Kidney (tissue), 14 donors: Measurements from ENCODE around the gene ZNF653. TPM values are rescaled to one million over a fixed set of nuclear protein-coding genes. Genes with fewer than 3 reads are reported as not detected.
A peak's percentile ranks its signal among the peaks of the same experiment; 100 is the strongest.

Experiments
- DNase-seq, 5 donors: peaks; one replicate each; pipeline ENCODE4 v3.0.0-alpha.2; 2013 to 2020
- FAIRE-seq: peaks from 2 replicates; lab custom pipeline; 2012; peaks lifted over from hg19 to GRCh38; lab: Jason Lieb, UNC
- H3K27ac ChIP-seq, 2 donors: one replicate each; pipeline ENCODE4 v1.7.0; 2013; ENCODE audit warnings: low read depth in 2 of 2, low read length in 2 of 2, inconsistent platforms in 1 of 2
- H3K27me3 ChIP-seq: one replicate; pipeline ENCODE4 v1.7.1; 2013; ENCODE audit warnings: low read length, inconsistent platforms; ENCODE audit not compliant: control insufficient read depth, insufficient read depth
- H3K36me3 ChIP-seq, 3 donors: one replicate each; pipeline versions ENCODE4 v1.7.0 to v1.7.1; 2013; ENCODE audit warnings: low read length in 3 of 3, control low read depth in 1 of 3, inconsistent platforms in 1 of 3; ENCODE audit not compliant: insufficient read depth in 3 of 3, control insufficient read depth in 2 of 3
- H3K4me1 ChIP-seq, 3 donors: one replicate each; pipeline versions ENCODE4 v1.7.0 to v1.7.1; 2013; ENCODE audit warnings: low read length in 3 of 3, inconsistent platforms in 1 of 3, low read depth in 1 of 3; ENCODE audit not compliant: control insufficient read depth in 2 of 3, insufficient read depth in 2 of 3
- H3K4me3 ChIP-seq, 3 donors: one replicate each; pipeline versions ENCODE4 v1.7.0 to v1.8.1; 2013; ENCODE audit warnings: low read length in 3 of 3, control low read depth in 1 of 3, inconsistent platforms in 1 of 3
- H3K9ac ChIP-seq, 3 donors: one replicate each; pipeline versions ENCODE4 v1.7.0 to v1.7.1; 2013; ENCODE audit warnings: low read length in 3 of 3, control low read depth in 1 of 3, inconsistent platforms in 1 of 3
- H3K9me3 ChIP-seq, 3 donors: one replicate each; pipeline versions ENCODE4 v1.7.0 to v1.7.1; 2013; ENCODE audit warnings: low read length in 3 of 3, control low read depth in 1 of 3, inconsistent platforms in 1 of 3; ENCODE audit not compliant: control insufficient read depth in 2 of 3, insufficient read depth in 1 of 3
- CTCF ChIP-seq: IDR thresholded peaks from 3 replicates; pipeline ENCODE4 v1.5.1; 2012; ENCODE audit warnings: mild to moderate bottlenecking, moderate library complexity, borderline replicate concordance; ENCODE audit not compliant: insufficient read depth; ENCODE audit errors: extremely low read depth
- intact Hi-C: fragments of 100-400 bp; cut with DNase I; formaldehyde crosslinking; loops from one replicate; pipeline ENCODE4 v1.11.1; 2022
- polyA plus RNA-seq: library from polyadenylated mRNA; stranded (reverse); fragments of 350-450 nt; fragmentation: Illumina TruSeq; extraction: RNeasy Lipid Tissue Mini Kit (QIAGEN cat#74804); gene quantifications from one replicate; pipeline ENCODE4 v1.2.3, GENCODE V29; 2014; ENCODE audit warnings: low read depth, low replicate concordance; ENCODE audit not compliant: insufficient read depth
- total RNA-seq: library from RNA; stranded (reverse); fragmentation: NEBNext Ultra II Directional; extraction: Animal tissue kit (Norgen Biotek cat#: 25700); gene quantifications from one replicate; pipeline ENCODE4 v1.2.1, GENCODE V29; 2021
- donor health status: control.
- donor health status: control.
- donor health status: control.
- donor health status: control.
- donor health status: control.
- donor health status: DM: yes; HTN: yes; CAD: no.
- donor health status: Normal renal cell carcinoma (clear cell type).

Gene ZNF653
- total and polyA plus RNA-seq, 2 donors from 2014 or later, result 10.8 to 11.5 TPM

GRCh38 chr19:11485245-11485837 lies 20.3 kb downstream of the ZNF653 start:
- H3K4me3 ChIP-seq, result no peak overlapping the region
- intact Hi-C loops, result loop anchor here (10.0 kb wide), 1 partner anchor 451 kb away; no protein-coding TSS in a partner anchor
- no peak overlapping the region for H3K27ac ChIP-seq
- peaks cover 0 to 7% (median 0%) of the 10 kb centered on the region in 3 donors for H3K36me3 ChIP-seq
- TF ChIP-seq CTCF, result no peak
- peaks cover 11% of the 10 kb centered on the region for H3K27me3 ChIP-seq
- no peaks in the 10 kb centered on the region for H3K9me3 ChIP-seq
- FAIRE-seq, result no peak
- H3K4me1 ChIP-seq, result peaks cover 0 to 4% (median 0%) of the 10 kb centered on the region in 3 donors
- no peak overlapping the region for H3K9ac ChIP-seq
- no peak for DNase-seq

GRCh38 chr19:11483366-11484111 lies 22.1 kb downstream of the ZNF653 start:
- Histone ChIP-seq H3K27me3 (peaks cover 11% of the 10 kb centered on the region), H3K36me3 (no peaks in the 10 kb centered on the region), H3K9me3 (no peaks in the 10 kb centered on the region), H3K4me1 (peaks cover 0 to 6% (median 0%) of the 10 kb centered on the region in 3 donors), H3K27ac (no peak overlapping the region), H3K9ac (no peak overlapping the region), H3K4me3 (no peak overlapping the region)
- intact Hi-C loops, result loop anchor here (10.0 kb wide), 1 partner anchor 449 kb away; no protein-coding TSS in a partner anchor
- TF ChIP-seq CTCF, result no peak
- DNase-seq (no peak), FAIRE-seq (no peak)

GRCh38 chr19:11482384-11483050 lies 23.1 kb downstream of the ZNF653 start:
- no peaks in the 10 kb centered on the region for H3K9me3 ChIP-seq
- DNase-seq, result peak; percentile 74 to 95 (median 89)
- H3K9ac ChIP-seq, result no peak overlapping the region
- H3K4me3 ChIP-seq, result no peak overlapping the region
- H3K36me3 ChIP-seq, result no peaks in the 10 kb centered on the region
- H3K4me1 ChIP-seq, result peaks cover 0 to 6% (median 0%) of the 10 kb centered on the region in 3 donors
- FAIRE-seq, result no peak
- H3K27ac ChIP-seq, result no peak overlapping the region
- peaks cover 11% of the 10 kb centered on the region for H3K27me3 ChIP-seq
- intact Hi-C loops, result loop anchor here (10.0 kb wide), 1 partner anchor 448 kb away; no protein-coding TSS in a partner anchor
- TF ChIP-seq CTCF, result peak; percentile 78
